ENCODE measurements around the gene ZNF784.

Gene ZNF784

GRCh38 chr19:55660404-55660803 is 36.0 kb upstream of the ZNF784 start:
- POLR2A ChIA-PET = no interaction called here
- TF ChIP-seq SP1 (IDR thresholded peaks at IDR 0.05) (no peak), ZNF384 (IDR thresholded peaks at IDR 0.05) (no peak), TARDBP (IDR thresholded peaks at IDR 0.05) (no peak), ELF4 (IDR thresholded peaks at IDR 0.05) (no peak), ARNT (IDR thresholded peaks at IDR 0.05) (no peak), NFRKB (IDR thresholded peaks at IDR 0.05) (no peak), LEF1 (IDR thresholded peaks at IDR 0.05; ENCODE audit: borderline replicate concordance) (no peak), SUZ12 (IDR thresholded peaks at IDR 0.05) (no peak), FOXK2 (IDR thresholded peaks at IDR 0.05) (no peak), CTBP1 (IDR thresholded peaks at IDR 0.05; ENCODE audit: borderline replicate concordance) (no peak), PKNOX1 (IDR thresholded peaks at IDR 0.05) (no peak), BHLHE40 (IDR thresholded peaks at IDR 0.05; ENCODE audit: borderline replicate concordance) (no peak), L3MBTL2 (conservative IDR thresholded peaks at IDR 0.05) (no peak), FOXM1 (IDR thresholded peaks at IDR 0.05; ENCODE audit: borderline replicate concordance) (no peak), FOXA1 (IDR thresholded peaks at IDR 0.05) (no peak), HDGF (IDR thresholded peaks at IDR 0.05; ENCODE audit: borderline replicate concordance) (no peak)
- no peak for DNase-seq (ENCODE audit: extremely low spot score)
- CTCF ChIA-PET = interaction anchor here (1.1 kb wide), 1 partner anchor 11 kb away, joined by 4 read pairs; no protein-coding TSS in a partner anchor

- TF ChIP-seq SP1 (IDR thresholded peaks at IDR 0.05) = no peak
- TF ChIP-seq FOXM1 (IDR thresholded peaks at IDR 0.05; ENCODE audit: borderline replicate concordance) = no peak
- TF ChIP-seq TARDBP (IDR thresholded peaks at IDR 0.05) = no peak
- no peak for TF ChIP-seq CTBP1 (IDR thresholded peaks at IDR 0.05; ENCODE audit: borderline replicate concordance)
- TF ChIP-seq BHLHE40 (IDR thresholded peaks at IDR 0.05; ENCODE audit: borderline replicate concordance) = no peak
- TF ChIP-seq HDGF (IDR thresholded peaks at IDR 0.05; ENCODE audit: borderline replicate concordance) = no peak
- no peak for TF ChIP-seq NFRKB (IDR thresholded peaks at IDR 0.05)
- TF ChIP-seq LEF1 (IDR thresholded peaks at IDR 0.05; ENCODE audit: borderline replicate concordance) = no peak
- TF ChIP-seq ELF4 (IDR thresholded peaks at IDR 0.05) = no peak
- no peak for TF ChIP-seq PKNOX1 (IDR thresholded peaks at IDR 0.05)
- TF ChIP-seq SUZ12 (IDR thresholded peaks at IDR 0.05) = no peak
- no peak for TF ChIP-seq ARNT (IDR thresholded peaks at IDR 0.05)
- no peak for TF ChIP-seq FOXK2 (IDR thresholded peaks at IDR 0.05)
- CTCF ChIA-PET = interaction anchor here (0.8 kb wide), 1 partner anchor 12 kb away, joined by 3 read pairs; no protein-coding TSS in a partner anchor
- DNase-seq (ENCODE audit: extremely low spot score) = no peak
- POLR2A ChIA-PET = interaction anchor here (0.6 kb wide), 1 partner anchor 10 kb away, joined by 3 read pairs; no protein-coding TSS in a partner anchor
Measured at GRCh38 chr19:55659822-55660221, 35.5 kb upstream of the ZNF784 start.

GRCh38 chr19:55658846-55659459 is 34.6 kb upstream of the ZNF784 start:
- DNase-seq (ENCODE audit: extremely low spot score) = no peak
- TF ChIP-seq ARNT (IDR thresholded peaks at IDR 0.05) = no peak
- no peak for TF ChIP-seq CTBP1 (IDR thresholded peaks at IDR 0.05; ENCODE audit: borderline replicate concordance)
- no peak for TF ChIP-seq FOXM1 (IDR thresholded peaks at IDR 0.05; ENCODE audit: borderline replicate concordance)
- no peak for TF ChIP-seq SUZ12 (IDR thresholded peaks at IDR 0.05)
- TF ChIP-seq TARDBP (IDR thresholded peaks at IDR 0.05) = no peak
- TF ChIP-seq SP1 (IDR thresholded peaks at IDR 0.05) = no peak
- no peak for TF ChIP-seq ZNF384 (IDR thresholded peaks at IDR 0.05)
- no peak for TF ChIP-seq HDGF (IDR thresholded peaks at IDR 0.05; ENCODE audit: borderline replicate concordance)
- TF ChIP-seq NFRKB (IDR thresholded peaks at IDR 0.05) = no peak
- TF ChIP-seq FOXA1 (IDR thresholded peaks at IDR 0.05) = no peak
- no peak for TF ChIP-seq L3MBTL2 (conservative IDR thresholded peaks at IDR 0.05)
- TF ChIP-seq BHLHE40 (IDR thresholded peaks at IDR 0.05; ENCODE audit: borderline replicate concordance) = no peak
- no peak for TF ChIP-seq FOXK2 (IDR thresholded peaks at IDR 0.05)
- TF ChIP-seq PKNOX1 (IDR thresholded peaks at IDR 0.05) = no peak
- TF ChIP-seq ELF4 (IDR thresholded peaks at IDR 0.05) = no peak
- TF ChIP-seq LEF1 (IDR thresholded peaks at IDR 0.05; ENCODE audit: borderline replicate concordance) = no peak
- ChIA-PET CTCF (interaction anchor here (0.8 kb wide), 1 partner anchor 13 kb away, joined by 3 read pairs; no protein-coding TSS in a partner anchor), POLR2A (no interaction called here)

GRCh38 chr19:55656988-55657747 is 32.8 kb upstream of the ZNF784 start:
- POLR2A ChIA-PET = interaction anchor here (0.6 to 2.1 kb wide), 4 partner anchors 9 to 17 kb away, joined by 3 to 5 read pairs (median 4); partner anchors contain the start of genes CCDC106 and ZNF580
- CTCF ChIA-PET = interaction anchor here (1.1 kb wide), 1 partner anchor 14 kb away, joined by 7 read pairs; no protein-coding TSS in a partner anchor
- DNase-seq (ENCODE audit: extremely low spot score) = no peak
- TF ChIP-seq HDGF (IDR thresholded peaks at IDR 0.05; ENCODE audit: borderline replicate concordance) = no peak

GRCh38 chr19:55656552-55656951 is 32.2 kb upstream of the ZNF784 start:
- TF ChIP-seq FOXK2 (IDR thresholded peaks at IDR 0.05) (no peak), FOXM1 (IDR thresholded peaks at IDR 0.05; ENCODE audit: borderline replicate concordance) (no peak), CTBP1 (IDR thresholded peaks at IDR 0.05; ENCODE audit: borderline replicate concordance) (no peak), LEF1 (IDR thresholded peaks at IDR 0.05; ENCODE audit: borderline replicate concordance) (no peak), HDGF (IDR thresholded peaks at IDR 0.05; ENCODE audit: borderline replicate concordance) (no peak), FOXA1 (IDR thresholded peaks at IDR 0.05) (no peak), L3MBTL2 (conservative IDR thresholded peaks at IDR 0.05) (no peak), TARDBP (IDR thresholded peaks at IDR 0.05) (no peak), ARNT (IDR thresholded peaks at IDR 0.05) (no peak), ELF4 (IDR thresholded peaks at IDR 0.05) (no peak), ZNF384 (IDR thresholded peaks at IDR 0.05) (no peak), SUZ12 (IDR thresholded peaks at IDR 0.05) (no peak), BHLHE40 (IDR thresholded peaks at IDR 0.05; ENCODE audit: borderline replicate concordance) (no peak)
- CTCF ChIA-PET = no interaction called here
- POLR2A ChIA-PET = interaction anchor here (1.3 to 2.1 kb wide), 3 partner anchors 9 to 18 kb away, joined by 4 to 5 read pairs (median 4); partner anchors contain the start of gene CCDC106
- DNase-seq (ENCODE audit: extremely low spot score) = no peak

Measured in HEK293T (cell line).